CD4-positive, alpha-beta memory T cell (primary cell): ENCODE results near the gene PRLR. TPM values are rescaled to one million over a fixed set of nuclear protein-coding genes. Genes with fewer than 3 reads are reported as not detected.

Experiments used
- CTCF ChIA-PET: fragments of 350-600 bp; sonication (Branson Sonifier 250); formaldehyde crosslinking; loops from one replicate; lab custom pipeline; 2021; ENCODE audit warnings: inconsistent platforms; ENCODE audit not compliant: partially characterized antibody; lab: Charles Lee
- POLR2A ChIA-PET: fragments of 350-600 bp; sonication (Branson Sonifier 250); formaldehyde crosslinking; loops from one replicate; lab custom pipeline; 2021; ENCODE audit not compliant: partially characterized antibody; lab: Charles Lee
- DNase-seq, 5 donors: peaks; one replicate each; pipeline versions ENCODE4 v3.0.0 to v3.0.0-alpha.2; 2020 to 2022; ENCODE audit warnings: mixed read lengths in 1 of 5
- H3K27ac ChIP-seq: one replicate; pipeline ENCODE4 v1.7.0; 2013; ENCODE audit warnings: low read depth, low read length
- H3K27me3 ChIP-seq: 2 replicates; pipeline ENCODE4 v1.7.0; 2013; ENCODE audit warnings: mild to moderate bottlenecking, low read length, moderate library complexity; ENCODE audit not compliant: insufficient read depth
- H3K36me3 ChIP-seq: 2 replicates; pipeline ENCODE4 v1.7.0; 2013; ENCODE audit warnings: mild to moderate bottlenecking, low read length, moderate library complexity; ENCODE audit not compliant: insufficient read depth
- H3K4me1 ChIP-seq: 2 replicates; pipeline ENCODE4 v1.7.0; 2013; ENCODE audit warnings: mild to moderate bottlenecking, low read length, moderate library complexity; ENCODE audit not compliant: insufficient read depth
- H3K4me3 ChIP-seq, 2 donors: one replicate each; pipeline ENCODE4 v1.7.0; 2013; ENCODE audit warnings: low read length in 2 of 2, mild to moderate bottlenecking in 1 of 2
- H3K9me3 ChIP-seq, 2 donors: one replicate each; pipeline ENCODE4 v1.7.0; 2013; ENCODE audit warnings: low read length in 2 of 2, control low read depth in 1 of 2; ENCODE audit not compliant: control insufficient read depth in 1 of 2
- H3K27ac Mint-ChIP-seq, 7 donors: one replicate each; pipeline ENCODE4 v1.8.0; 2020 to 2021; ENCODE audit warnings: mixed read lengths in 7 of 7, mild to moderate bottlenecking in 6 of 7, inconsistent platforms in 3 of 7, moderate library complexity in 3 of 7
- H3K27me3 Mint-ChIP-seq, 2 donors: one replicate each; pipeline ENCODE4 v1.8.0; 2020 to 2021; ENCODE audit warnings: mixed read lengths in 2 of 2
- H3K36me3 Mint-ChIP-seq, 2 donors: one replicate each; pipeline ENCODE4 v1.8.0; 2020 to 2021; ENCODE audit warnings: mixed read lengths in 2 of 2, inconsistent platforms in 1 of 2, mild to moderate bottlenecking in 1 of 2
- H3K4me1 Mint-ChIP-seq, 4 donors: one replicate each; pipeline ENCODE4 v1.8.0; 2020 to 2021; ENCODE audit warnings: mixed read lengths in 4 of 4, mild to moderate bottlenecking in 1 of 4
- H3K4me3 Mint-ChIP-seq, 8 donors: one replicate each; pipeline ENCODE4 v1.8.0; 2020 to 2021; ENCODE audit warnings: mixed read lengths in 8 of 8, mild to moderate bottlenecking in 7 of 8, moderate library complexity in 6 of 8, inconsistent platforms in 3 of 8
- H3K9me3 Mint-ChIP-seq, 8 donors: one replicate each; pipeline ENCODE4 v1.8.0; 2020 to 2021; ENCODE audit warnings: mixed read lengths in 8 of 8, mild to moderate bottlenecking in 5 of 8, inconsistent platforms in 3 of 8, moderate library complexity in 1 of 8
- intact Hi-C: fragments of 100-400 bp; cut with micrococcal nuclease; formaldehyde crosslinking; loops from one replicate; pipeline ENCODE4 v1.15.1; 2023
- polyA plus RNA-seq, 2 donors: library from polyadenylated mRNA; unstranded; fragments of 300-500 nt; fragmentation: Illumina TruSeq; gene quantifications; one replicate each; pipeline ENCODE4 v1.2.3, GENCODE V29; 2021
- total RNA-seq, 2 experiments: library from RNA; stranded (reverse); gene quantifications; one replicate each; pipeline ENCODE4 v1.2.3, GENCODE V29; 2021

The PRLR gene
- total and polyA plus RNA-seq, 4 experiments from 2014 or later: not detected

DNA sequence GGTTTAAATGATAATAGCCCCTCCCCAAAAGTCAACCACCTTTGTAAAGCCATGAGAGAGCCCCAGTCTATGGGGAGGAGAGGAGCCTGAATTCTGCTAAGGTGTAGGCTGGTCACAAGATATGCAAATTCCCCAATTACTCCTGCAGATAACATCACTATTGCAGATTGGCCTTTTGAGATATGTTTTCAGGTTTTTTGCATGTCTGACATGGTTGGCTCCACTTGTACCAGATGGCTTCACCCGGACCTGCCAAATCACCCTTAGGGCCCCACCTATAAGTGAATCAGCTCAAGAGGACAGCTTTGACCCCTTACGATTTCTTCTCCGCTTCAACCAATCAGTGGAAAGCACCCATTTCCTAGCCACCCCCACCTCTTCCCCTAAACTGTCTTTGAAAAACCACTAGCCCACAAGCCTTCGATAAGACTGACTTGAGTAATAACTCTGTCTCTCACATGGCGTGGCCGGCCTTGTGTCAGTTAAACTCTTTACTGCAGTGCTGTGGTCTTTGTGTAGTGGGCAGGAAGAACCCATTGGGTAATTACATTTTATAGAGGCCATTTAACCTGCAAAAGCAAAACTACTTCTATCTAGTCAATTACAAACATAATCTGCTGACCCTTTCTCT, 69.7 kb downstream of the PRLR start:
- POLR2A ChIA-PET: no interaction called here
- no peaks in the 10 kb centered on the region for H3K36me3 Mint-ChIP-seq
- H3K4me1 ChIP-seq: no peaks in the 10 kb centered on the region
- no peaks in the 10 kb centered on the region for H3K27me3 ChIP-seq
- no peak overlapping the region for H3K4me3 ChIP-seq
- CTCF ChIA-PET: no interaction called here
- H3K27me3 Mint-ChIP-seq: peaks cover 0 to 9% of the 10 kb centered on the region in 2 donors
- H3K9me3 Mint-ChIP-seq: peaks cover 0 to 3% (median 0%) of the 10 kb centered on the region in 8 donors
- H3K27ac Mint-ChIP-seq: no peak overlapping the region
- H3K4me1 Mint-ChIP-seq: peaks cover 0 to 1% (median 0%) of the 10 kb centered on the region in 4 donors
- DNase-seq: no peak
- no peak overlapping the region for H3K27ac ChIP-seq
- no peaks in the 10 kb centered on the region for H3K9me3 ChIP-seq
- H3K4me3 Mint-ChIP-seq: no peak overlapping the region
- intact Hi-C loops: no loop called here
- H3K36me3 ChIP-seq: no peaks in the 10 kb centered on the region

DNA sequence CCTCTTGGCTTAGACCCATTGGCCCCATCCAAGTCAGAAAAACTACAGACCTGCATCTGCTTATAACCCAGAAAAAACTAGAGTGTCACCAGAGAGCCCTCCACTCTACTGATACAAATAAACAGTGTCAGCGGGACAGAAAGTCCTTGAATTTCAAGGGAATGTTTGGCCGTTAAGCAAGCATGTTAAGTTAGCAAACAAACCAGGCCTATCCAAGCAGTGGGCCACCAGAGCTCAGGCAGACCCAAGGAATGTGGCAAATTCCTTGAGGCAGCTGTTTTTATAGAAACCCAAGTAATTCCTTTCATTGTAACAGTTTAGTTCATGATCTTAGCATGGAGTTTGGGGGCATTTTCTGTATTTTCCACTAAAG, 70.9 kb downstream of the PRLR start:
- H3K4me3 Mint-ChIP-seq: no peak overlapping the region
- Histone ChIP-seq H3K27ac (no peak overlapping the region), H3K9me3 (no peaks in the 10 kb centered on the region), H3K36me3 (no peaks in the 10 kb centered on the region), H3K4me3 (no peak overlapping the region), H3K4me1 (no peaks in the 10 kb centered on the region), H3K27me3 (no peaks in the 10 kb centered on the region)
- ChIA-PET POLR2A (no interaction called here), CTCF (no interaction called here)
- no peaks in the 10 kb centered on the region for H3K9me3 Mint-ChIP-seq
- no peaks in the 10 kb centered on the region for H3K36me3 Mint-ChIP-seq
- H3K4me1 Mint-ChIP-seq: peaks cover 0 to 1% (median 0%) of the 10 kb centered on the region in 4 donors
- no peak for DNase-seq
- intact Hi-C loops: no loop called here
- H3K27ac Mint-ChIP-seq: no peak overlapping the region
- H3K27me3 Mint-ChIP-seq: peaks cover 2 to 7% of the 10 kb centered on the region in 2 donors

DNA sequence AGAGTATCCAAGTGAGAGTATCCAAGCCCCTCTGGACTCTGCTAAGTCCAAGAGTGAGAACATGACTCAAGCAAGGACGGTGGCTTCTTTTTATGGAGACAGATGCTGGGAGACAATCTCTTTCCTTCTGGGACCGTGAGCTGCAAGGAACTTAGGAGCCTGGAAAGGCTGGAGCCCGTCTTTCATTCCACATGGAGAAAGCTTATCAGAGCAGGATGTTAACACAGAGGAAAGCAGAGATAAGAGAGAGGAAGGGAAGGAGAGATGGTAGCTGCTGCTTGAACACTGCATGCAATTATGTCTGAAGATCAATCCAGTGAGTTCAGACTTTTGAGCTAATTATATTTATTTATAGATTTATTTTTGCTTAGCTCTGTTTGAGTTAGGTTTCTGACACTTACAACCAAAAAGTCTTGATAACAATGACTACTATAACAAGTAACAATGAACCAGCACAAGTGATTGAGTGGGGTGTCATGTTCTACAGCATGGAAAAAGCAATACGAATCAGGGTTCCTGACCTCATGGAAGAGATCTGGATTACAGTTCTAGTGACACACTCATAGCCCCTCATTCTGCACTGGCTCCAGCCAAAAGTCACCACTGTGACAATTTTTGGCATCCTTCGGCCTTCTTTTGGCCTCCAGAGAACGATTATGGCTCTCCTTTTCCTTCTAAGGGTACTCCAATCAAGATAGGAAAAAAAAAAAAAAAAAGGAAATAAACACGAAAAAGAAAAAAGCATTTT, 71.5 kb downstream of the PRLR start:
- intact Hi-C loops: no loop called here
- CTCF ChIA-PET: no interaction called here

DNA sequence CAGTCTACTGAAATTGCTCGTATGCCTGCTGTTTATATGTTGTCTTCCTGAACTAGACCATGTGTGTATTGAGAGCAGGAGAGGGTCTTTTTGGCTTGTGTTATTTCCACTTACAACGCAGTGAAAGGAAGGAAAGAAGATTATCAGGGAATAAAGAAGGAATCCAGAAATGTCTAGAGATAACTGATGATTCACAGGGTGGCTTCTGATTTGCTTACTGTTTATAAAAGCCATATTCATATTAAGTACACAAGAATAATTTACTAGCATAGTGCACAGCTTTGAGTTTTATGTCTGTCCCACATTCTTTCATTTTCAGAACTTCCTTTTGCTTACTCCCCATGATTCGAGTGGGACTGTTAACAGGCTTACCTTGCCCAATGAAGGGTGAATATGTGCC, 72.1 kb downstream of the PRLR start:
- no peak for DNase-seq
- no peaks in the 10 kb centered on the region for H3K4me1 ChIP-seq
- H3K36me3 ChIP-seq: no peaks in the 10 kb centered on the region
- no peaks in the 10 kb centered on the region for H3K9me3 ChIP-seq
- intact Hi-C loops: no loop called here
- H3K4me3 Mint-ChIP-seq: no peak overlapping the region
- peaks cover 0 to 1% (median 0%) of the 10 kb centered on the region in 4 donors for H3K4me1 Mint-ChIP-seq
- H3K9me3 Mint-ChIP-seq: no peaks in the 10 kb centered on the region
- no peak overlapping the region for H3K4me3 ChIP-seq
- H3K27me3 ChIP-seq: no peaks in the 10 kb centered on the region
- H3K27me3 Mint-ChIP-seq: peaks cover 2 to 4% of the 10 kb centered on the region in 2 donors
- no peaks in the 10 kb centered on the region for H3K36me3 Mint-ChIP-seq
- no peak overlapping the region for H3K27ac Mint-ChIP-seq
- POLR2A ChIA-PET: no interaction called here
- CTCF ChIA-PET: no interaction called here
- H3K27ac ChIP-seq: no peak overlapping the region

More for the DNA sequence above, 71.5 kb downstream of the PRLR start:
- Histone ChIP-seq H3K9me3 (no peaks in the 10 kb centered on the region), H3K36me3 (no peaks in the 10 kb centered on the region), H3K4me3 (no peak overlapping the region), H3K27me3 (no peaks in the 10 kb centered on the region), H3K27ac (no peak overlapping the region), H3K4me1 (no peaks in the 10 kb centered on the region)
- Mint-ChIP-seq H3K9me3 (no peaks in the 10 kb centered on the region), H3K27ac (no peak overlapping the region), H3K27me3 (peaks cover 2 to 6% of the 10 kb centered on the region in 2 donors), H3K36me3 (no peaks in the 10 kb centered on the region), H3K4me3 (no peak overlapping the region), H3K4me1 (peaks cover 0 to 1% (median 0%) of the 10 kb centered on the region in 4 donors)
- POLR2A ChIA-PET: no interaction called here
- no peak for DNase-seq

DNA sequence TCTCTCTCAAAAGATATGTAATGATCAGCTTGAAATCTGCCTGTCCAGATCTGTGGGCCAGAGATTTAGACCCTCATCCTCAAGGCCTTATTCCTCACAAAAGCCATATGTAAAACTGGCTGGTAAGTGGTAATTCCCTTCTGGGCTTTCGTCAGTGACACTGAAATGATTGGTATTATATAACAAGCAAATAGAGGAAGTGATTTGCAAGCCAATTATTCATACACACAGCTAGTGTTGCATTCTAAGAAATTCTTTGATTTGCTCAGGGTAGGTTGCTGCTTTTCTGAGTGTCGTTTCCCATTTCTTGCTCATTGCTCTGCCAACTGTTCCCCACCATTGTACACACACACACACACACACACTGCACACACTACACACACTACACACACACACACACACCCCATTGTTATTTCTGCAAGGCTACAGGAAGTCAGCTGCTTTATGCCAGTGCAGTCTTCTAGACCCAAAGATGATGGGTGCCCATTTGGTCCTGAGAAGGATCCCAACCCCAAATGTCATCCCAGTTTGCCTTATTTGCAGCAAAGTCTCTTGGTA, 76.8 kb downstream of the PRLR start:
- H3K4me3 Mint-ChIP-seq: no peak overlapping the region
- H3K9me3 ChIP-seq: no peaks in the 10 kb centered on the region
- H3K4me1 Mint-ChIP-seq: no peaks in the 10 kb centered on the region
- H3K27me3 ChIP-seq: no peaks in the 10 kb centered on the region
- no peak overlapping the region for H3K4me3 ChIP-seq
- POLR2A ChIA-PET: no interaction called here
- no peaks in the 10 kb centered on the region for H3K4me1 ChIP-seq
- DNase-seq: no peak
- H3K36me3 ChIP-seq: no peaks in the 10 kb centered on the region
- no peaks in the 10 kb centered on the region for H3K36me3 Mint-ChIP-seq
- CTCF ChIA-PET: interaction anchor here (0.8 kb wide), 1 partner anchor 773 kb away, joined by 3 read pairs; no protein-coding TSS in a partner anchor
- peaks cover 2% of the 10 kb centered on the region in 2 donors for H3K27me3 Mint-ChIP-seq
- intact Hi-C loops: no loop called here
- H3K27ac ChIP-seq: no peak overlapping the region
- peaks cover 0 to 2% (median 0%) of the 10 kb centered on the region in 8 donors for H3K9me3 Mint-ChIP-seq
- H3K27ac Mint-ChIP-seq: no peak overlapping the region

DNA sequence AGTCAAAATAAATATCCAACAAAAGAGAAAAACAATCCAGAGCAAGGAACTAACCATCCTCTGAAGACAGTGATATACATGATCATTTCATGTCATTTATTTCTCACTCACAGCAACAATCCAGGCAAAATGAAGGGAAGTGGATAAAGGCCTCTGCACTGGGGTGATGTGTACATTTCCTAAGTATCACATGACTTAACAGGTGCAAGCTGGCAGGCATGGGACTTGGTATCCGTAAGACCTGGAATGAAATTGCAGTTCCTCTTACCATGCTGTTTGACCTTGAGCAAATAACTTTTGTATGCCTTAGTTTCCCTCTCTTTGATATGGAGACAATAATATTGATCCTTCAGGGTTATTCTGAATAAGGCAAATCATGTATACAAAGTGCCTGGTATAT, 77.6 kb downstream of the PRLR start:
- peaks cover 0 to 2% (median 0%) of the 10 kb centered on the region in 8 donors for H3K9me3 Mint-ChIP-seq
- H3K4me1 Mint-ChIP-seq: no peaks in the 10 kb centered on the region
- no peak for DNase-seq
- no peak overlapping the region for H3K4me3 Mint-ChIP-seq
- no peaks in the 10 kb centered on the region for H3K27me3 ChIP-seq
- CTCF ChIA-PET: no interaction called here
- H3K4me1 ChIP-seq: no peaks in the 10 kb centered on the region
- peaks cover 2 to 5% of the 10 kb centered on the region in 2 donors for H3K27me3 Mint-ChIP-seq
- H3K4me3 ChIP-seq: no peak overlapping the region
- no peaks in the 10 kb centered on the region for H3K36me3 ChIP-seq
- intact Hi-C loops: no loop called here
- no peaks in the 10 kb centered on the region for H3K9me3 ChIP-seq
- no peak overlapping the region for H3K27ac ChIP-seq
- no peaks in the 10 kb centered on the region for H3K36me3 Mint-ChIP-seq
- POLR2A ChIA-PET: no interaction called here
- H3K27ac Mint-ChIP-seq: no peak overlapping the region

DNA sequence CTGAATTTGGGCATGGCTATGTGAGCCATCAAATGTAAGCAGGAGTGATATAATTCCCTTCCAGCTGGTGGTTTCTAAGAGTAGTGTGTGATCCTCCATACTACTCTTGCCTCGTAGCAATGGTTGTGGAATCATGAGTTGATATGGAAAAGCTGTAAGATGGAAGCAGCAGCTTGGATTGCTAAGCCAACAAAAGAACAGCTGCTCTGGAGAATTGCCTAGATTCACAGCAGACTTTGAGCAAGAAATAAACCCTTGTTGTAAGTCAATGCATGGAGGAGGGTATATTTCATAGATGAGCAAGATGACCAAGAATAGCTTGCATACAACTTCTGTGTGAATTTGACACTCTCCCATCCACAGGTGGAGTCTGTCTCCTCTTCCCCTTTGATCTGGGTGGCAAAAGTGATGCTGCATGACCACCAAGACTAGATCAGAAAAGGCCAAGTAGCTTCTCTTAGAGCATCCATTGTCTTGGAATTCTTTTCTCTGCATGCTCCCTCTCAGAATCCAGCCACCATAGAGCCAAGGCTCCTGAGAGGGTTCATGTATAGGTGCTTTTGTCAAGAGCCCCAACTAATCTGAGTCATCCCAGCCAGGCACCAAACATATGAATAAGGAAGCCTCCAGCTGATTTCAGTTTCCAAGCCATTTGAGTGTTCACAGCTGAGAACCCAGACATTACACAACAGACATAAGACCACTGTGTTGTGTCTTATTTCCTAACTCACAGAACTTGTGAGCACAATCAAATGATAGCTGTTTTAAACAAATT, 79.0 kb downstream of the PRLR start:
- Histone ChIP-seq H3K27ac (no peak overlapping the region), H3K4me1 (no peaks in the 10 kb centered on the region), H3K4me3 (no peak overlapping the region), H3K27me3 (no peaks in the 10 kb centered on the region), H3K9me3 (no peaks in the 10 kb centered on the region), H3K36me3 (no peaks in the 10 kb centered on the region)
- Mint-ChIP-seq H3K4me1 (no peaks in the 10 kb centered on the region), H3K9me3 (peaks cover 0 to 2% (median 0%) of the 10 kb centered on the region in 8 donors), H3K4me3 (no peak overlapping the region), H3K36me3 (no peaks in the 10 kb centered on the region), H3K27ac (no peak overlapping the region), H3K27me3 (peaks cover 2 to 6% of the 10 kb centered on the region in 2 donors)
- POLR2A ChIA-PET: no interaction called here
- CTCF ChIA-PET: no interaction called here
- intact Hi-C loops: no loop called here
- no peak for DNase-seq
